Measurements from ENCODE around the gene ZNF566. TPM values are rescaled to one million over a fixed set of nuclear protein-coding genes. Genes with fewer than 3 reads are reported as not detected.

Gene ZNF566
- total and polyA plus RNA-seq, 2 donors (not counting 3 experiments of a cell fraction or from before 2014, with no cell fraction given): 4.7 to 8.5 TPM

- no peaks in the 10 kb centered on the region for H4K20me1 ChIP-seq (replicated peaks; ENCODE audit: control insufficient read depth, extremely low read depth, insufficient read depth, low read length)
- peaks cover 0 to 3% of the 10 kb centered on the region in 2 experiments for H3K36me3 ChIP-seq (ENCODE audit: control insufficient read depth in 2 of 2, extremely low read depth in 1 of 2, insufficient read depth in 2 of 2, low read length in 2 of 2)
- peak within 1 kb of the TSS; percentile 73 for H3K4me2 ChIP-seq (ENCODE audit: insufficient read depth, low read length)
- dilution Hi-C loops (cut with MboI; ENCODE audit: extremely low pct_ligation_motif_present, low sequenced_read_pairs) (no loop called here), intact Hi-C loops (cut with micrococcal nuclease) (loop anchor here (1.0 to 10.0 kb wide), 8 partner anchors 39 to 546 kb away; partner anchors contain the start of genes ZNF146, ZNF345, ZNF420 and ZNF461)
- H3K9me3 ChIP-seq (replicated peaks; ENCODE audit: control insufficient read depth, insufficient read depth, low read length): no peaks in the 10 kb centered on the region
- peak within 1 kb of the TSS; percentile 65 for H3K27ac ChIP-seq (ENCODE audit: insufficient read depth, low read depth, low read length)
- H3K9ac ChIP-seq (replicated peaks; ENCODE audit: extremely low read depth, insufficient read depth, low read length): peak within 1 kb of the TSS; percentile 76
- peaks cover 9% of the 10 kb centered on the region for H3K4me1 ChIP-seq (ENCODE audit: control insufficient read depth, extremely low read depth, insufficient read depth, low read length)
- H2AFZ ChIP-seq (ENCODE audit: low read depth, low read length): peak within 1 kb of the TSS; percentile 61
- BruUV-seq (replicated peaks): TSS peak; percentile 46
- no peaks in the 10 kb centered on the region for H3K27me3 ChIP-seq (ENCODE audit: control insufficient read depth in 2 of 2, insufficient read depth in 2 of 2, low read length in 2 of 2)
- no peaks in the 10 kb centered on the region for H3K9me1 ChIP-seq (replicated peaks; ENCODE audit: control insufficient read depth, extremely low read depth, insufficient read depth, low read length)
- POLR2A ChIA-PET: interaction anchor here (0.6 to 0.8 kb wide), 4 partner anchors 42 to 789 kb away, joined by 3 to 7 read pairs (median 4); partner anchors contain the start of genes ZNF146 and ZNF565
- CTCF ChIA-PET: interaction anchor here (0.7 to 1.3 kb wide), 3 partner anchors 45 to 806 kb away, joined by 3 to 5 read pairs (median 3); partner anchors contain the start of gene ZNF529
- FAIRE-seq: peak; percentile 100
- peak; percentile 98 for DNase-seq (ENCODE audit: low read depth, low spot score)
- TF ChIP-seq POLR2A (IDR thresholded peaks at IDR 0.05; ENCODE audit: low read depth, low read length): peak; percentile 86
- TF ChIP-seq EZH2 (IDR thresholded peaks at IDR 0.05; ENCODE audit: borderline replicate concordance, low read depth, low read length, severe bottlenecking): no peak
- TF ChIP-seq MAX (IDR thresholded peaks at IDR 0.05; ENCODE audit: insufficient read depth, insufficient read length): no peak
- TF ChIP-seq FOS (IDR thresholded peaks at IDR 0.05; ENCODE audit: borderline replicate concordance, insufficient read depth, low read length): no peak
- TF ChIP-seq POLR2AphosphoS5 (IDR thresholded peaks at IDR 0.05; ENCODE audit: insufficient read depth, low read depth, low read length): peak; percentile 77
- TF ChIP-seq MYC (IDR thresholded peaks at IDR 0.05; ENCODE audit: low read depth, low read length): no peak
- H3K79me2 ChIP-seq (ENCODE audit: control insufficient read depth, insufficient read depth, low read length): peaks cover 18% of the 10 kb centered on the region
- peak within 1 kb of the TSS; percentile 40 to 91 (median 50) for H3K4me3 ChIP-seq (replicated peaks in 1 of 3; ENCODE audit: insufficient read depth in 1 of 3, low read depth in 1 of 3, low read length in 3 of 3)
These were observed 39.0 kb upstream of the ZNF566 start, which contains the start of gene ZNF260 for GRCh38 chr19:36528194-36528920. TSS of gene ZNF260 (minus strand) at chr19:36528271. CDS start at chr19:36515238, 13,033 bp downstream.
